Stimulated activated CD4-positive, alpha-beta T cell treated with anti-CD3 and anti-CD28 coated beads, Interleukin-2, amount 100 ng/mL, for 4 hours (primary cell): ENCODE results near the gene REST.
"Not testable (repeated sequence)": the region's sequence is repeated elsewhere in the genome, so short reads cannot be mapped to it uniquely, and the experiment has no call there.

Experiments
- DNase-seq: peaks from one replicate; pipeline ENCODE4 v3.0.0-alpha.2; 2020; ENCODE audit warnings: low read depth

REST gene

DNA sequence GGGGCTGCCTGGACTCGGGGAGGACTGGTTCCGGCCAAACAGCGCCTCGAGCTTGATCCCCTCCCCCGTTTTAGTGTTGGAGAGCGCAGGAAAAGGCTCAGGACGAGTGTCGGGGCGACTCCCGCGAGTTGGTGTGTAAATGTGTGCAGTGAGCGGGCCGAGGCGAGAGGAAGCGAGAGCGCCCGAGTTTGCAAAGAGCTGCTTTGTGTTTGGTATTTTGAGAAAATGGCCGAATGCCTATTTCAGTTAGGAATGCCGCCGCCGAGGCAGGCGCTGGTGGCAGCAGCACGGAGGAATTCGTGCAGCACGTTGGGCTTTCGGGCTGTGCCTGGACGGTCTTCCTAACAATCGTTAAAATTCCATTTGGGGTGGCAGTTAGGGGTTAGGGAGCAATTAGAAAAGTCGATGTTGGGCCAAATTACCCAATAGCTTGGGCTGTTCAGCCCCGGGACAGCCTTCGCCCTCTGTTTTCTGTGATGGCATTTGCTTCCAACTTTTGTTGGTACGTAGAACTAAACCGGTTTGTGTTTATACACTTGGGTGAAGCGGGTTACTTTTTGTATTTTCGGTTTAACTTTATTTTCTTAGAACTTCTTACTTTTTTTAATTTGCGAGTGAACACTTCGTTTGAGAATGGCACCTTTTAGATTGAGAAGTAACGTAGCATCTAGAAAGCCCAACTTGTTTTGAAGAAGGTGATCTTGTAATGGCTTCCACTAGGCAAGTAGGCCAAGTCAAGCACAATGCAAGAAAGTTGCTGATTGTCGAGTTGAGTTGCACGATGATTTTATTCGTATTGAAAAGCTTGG is 1.6 kb downstream of the REST start:
- no peak for DNase-seq

DNA sequence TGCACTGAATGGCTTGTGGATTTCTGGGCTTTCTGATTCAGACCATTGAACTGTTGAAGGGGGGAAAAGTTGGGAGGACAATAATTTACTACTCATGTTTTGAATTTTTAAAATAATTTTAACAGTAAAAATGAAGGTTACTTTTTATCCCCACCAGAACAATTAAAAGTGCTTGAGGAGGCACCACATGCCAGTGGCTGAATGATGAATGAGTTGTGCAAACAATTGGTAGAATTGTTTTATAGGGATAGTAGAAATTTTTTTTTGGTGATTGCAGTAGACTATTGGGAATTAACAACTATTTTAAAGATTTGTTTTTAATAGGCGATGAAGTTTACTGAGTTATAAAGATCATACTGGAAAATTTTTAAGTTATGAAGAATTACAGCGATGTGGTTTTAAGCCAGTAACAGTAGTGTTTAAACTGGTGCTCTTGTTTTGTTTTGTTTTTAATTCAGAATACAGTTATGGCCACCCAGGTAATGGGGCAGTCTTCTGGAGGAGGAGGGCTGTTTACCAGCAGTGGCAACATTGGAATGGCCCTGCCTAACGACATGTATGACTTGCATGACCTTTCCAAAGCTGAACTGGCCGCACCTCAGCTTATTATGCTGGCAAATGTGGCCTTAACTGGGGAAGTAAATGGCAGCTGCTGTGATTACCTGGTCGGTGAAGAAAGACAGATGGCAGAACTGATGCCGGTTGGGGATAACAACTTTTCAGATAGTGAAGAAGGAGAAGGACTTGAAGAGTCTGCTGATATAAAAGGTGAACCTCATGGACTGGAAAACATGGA is 2.7 kb downstream of the REST start:
- no peak for DNase-seq

GRCh38 chr4:56914336-56914735 is 6.6 kb downstream of the REST start:
- DNase-seq: no peak

GRCh38 chr4:56914977-56915376 is 7.3 kb downstream of the REST start:
- not testable (repeated sequence) for DNase-seq

DNA sequence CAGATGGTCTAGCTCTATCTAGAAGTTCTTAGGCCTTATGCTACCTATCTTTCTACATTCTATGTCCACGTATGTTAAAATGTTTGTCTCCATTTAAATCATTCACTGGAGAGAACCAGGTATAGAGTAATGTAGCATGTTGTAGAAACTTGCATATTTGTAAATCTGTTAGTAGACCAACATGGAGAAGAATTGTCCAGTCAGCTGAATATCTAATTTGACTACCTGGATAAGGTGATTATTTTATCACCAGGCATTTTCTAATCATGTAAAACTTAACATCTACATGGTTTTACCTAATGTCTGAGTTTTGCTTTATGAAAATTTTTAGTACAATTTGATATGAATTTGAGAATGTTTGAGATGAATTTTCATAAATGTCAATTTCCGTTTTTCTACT is 19.5 kb downstream of the REST start:
- DNase-seq: no peak

- DNase-seq: no peak
Observed at GRCh38 chr4:56930638-56931037, 22.9 kb downstream of the REST start.

DNA sequence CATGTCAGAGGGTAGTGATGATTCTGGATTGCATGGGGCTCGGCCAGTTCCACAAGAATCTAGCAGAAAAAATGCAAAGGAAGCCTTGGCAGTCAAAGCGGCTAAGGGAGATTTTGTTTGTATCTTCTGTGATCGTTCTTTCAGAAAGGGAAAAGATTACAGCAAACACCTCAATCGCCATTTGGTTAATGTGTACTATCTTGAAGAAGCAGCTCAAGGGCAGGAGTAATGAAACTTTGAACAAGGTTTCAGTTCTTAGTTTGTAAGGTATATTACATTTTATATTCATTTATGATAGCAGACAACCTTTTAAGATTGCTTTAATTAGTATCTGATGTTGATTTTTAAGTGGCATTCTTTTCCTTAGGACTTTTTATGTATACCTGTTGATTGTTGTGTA is 24.2 kb downstream of the REST start:
- no peak for DNase-seq

- no peak for DNase-seq
Observed at GRCh38 chr4:56937262-56937661, 29.6 kb downstream of the REST start.

DNA sequence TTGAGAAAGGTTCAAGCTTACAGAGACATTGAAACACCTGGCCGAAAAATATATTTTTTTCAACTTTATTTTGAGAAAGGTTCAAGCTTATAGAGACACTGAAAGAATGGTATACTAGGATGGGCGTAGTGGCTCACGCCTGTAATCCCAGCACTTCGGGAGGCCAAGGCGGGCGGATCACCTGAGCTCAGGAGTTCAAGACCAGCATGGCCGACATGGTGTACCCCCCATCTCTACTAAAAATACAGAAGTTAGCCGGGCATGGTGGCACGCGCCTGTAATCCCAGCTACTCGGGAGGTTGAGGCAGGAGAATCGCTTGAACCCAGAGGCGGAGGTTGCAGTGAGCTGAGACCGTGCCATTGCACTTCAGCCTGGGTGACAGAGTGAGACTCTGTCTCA is 32.1 kb downstream of the REST start:
- not testable (repeated sequence) for DNase-seq

- DNase-seq: no peak
Observed at GRCh38 chr4:56940403-56940802, 32.7 kb downstream of the REST start.

DNA sequence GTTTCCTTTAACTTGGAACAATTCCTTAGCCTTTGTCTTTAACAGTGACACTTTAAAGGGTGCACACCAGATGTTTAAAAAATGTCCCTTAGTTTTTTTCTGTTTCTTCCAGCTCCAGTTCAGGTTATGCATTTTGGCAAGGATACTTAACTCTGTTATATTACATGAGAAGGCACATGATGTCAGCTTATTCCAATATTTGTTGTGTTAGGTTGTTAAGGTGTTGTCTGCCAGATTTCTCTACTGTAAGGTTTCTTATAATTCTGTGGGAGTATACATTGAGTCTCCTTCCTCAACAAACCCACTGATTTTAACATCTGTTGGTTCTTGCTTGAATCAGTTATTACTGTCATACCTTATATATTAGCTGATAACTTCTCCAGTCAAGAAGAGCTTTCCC is 33.3 kb downstream of the REST start:
- DNase-seq: no peak

DNA sequence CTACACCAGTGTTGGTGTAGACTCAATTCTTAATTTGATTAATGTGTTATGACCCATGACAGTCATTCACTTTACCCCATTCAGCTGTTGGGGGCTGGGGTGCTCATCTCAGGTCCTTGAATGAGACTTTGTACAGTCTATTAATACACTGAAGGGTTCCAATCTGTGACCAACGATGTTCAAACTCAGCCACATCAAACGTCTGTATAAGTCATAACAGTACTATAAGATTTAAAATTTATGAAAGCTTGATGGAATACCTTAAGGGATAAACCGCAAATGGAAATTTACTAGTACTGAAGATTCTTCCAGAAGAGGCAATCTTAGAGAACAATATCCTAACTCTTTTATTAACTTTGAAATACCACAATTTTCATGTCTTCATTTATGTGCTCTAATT is 33.7 kb downstream of the REST start:
- no peak for DNase-seq

- DNase-seq: no peak
Observed at GRCh38 chr4:56953680-56954520, 46.2 kb downstream of the REST start.

- no peak for DNase-seq
Observed at GRCh38 chr4:56958111-56958517, 50.4 kb downstream of the REST start.

DNA sequence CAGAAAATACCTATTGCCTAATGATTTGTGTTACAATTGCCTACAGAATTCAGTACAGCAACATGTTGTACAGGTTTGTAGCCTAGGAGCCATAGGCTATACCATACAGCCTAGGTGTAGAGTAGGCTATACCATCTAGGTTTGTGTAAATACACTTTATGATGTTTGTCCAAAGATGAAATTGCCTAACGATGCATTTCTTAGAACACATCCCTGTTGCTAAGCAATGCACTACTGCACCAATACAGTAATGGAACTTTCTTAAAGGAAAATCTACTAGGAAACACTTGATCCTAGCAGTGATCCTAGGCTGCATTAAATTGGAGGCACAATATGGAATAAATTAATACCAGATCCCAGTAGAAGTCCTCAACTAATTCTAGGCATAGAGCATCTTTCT is 51.4 kb downstream of the REST start:
- DNase-seq: no peak

GRCh38 chr4:56961107-56961500 is 53.4 kb downstream of the REST start:
- no peak for DNase-seq

GRCh38 chr4:56971383-56971782 is 63.7 kb downstream of the REST start:
- DNase-seq: no peak

DNA sequence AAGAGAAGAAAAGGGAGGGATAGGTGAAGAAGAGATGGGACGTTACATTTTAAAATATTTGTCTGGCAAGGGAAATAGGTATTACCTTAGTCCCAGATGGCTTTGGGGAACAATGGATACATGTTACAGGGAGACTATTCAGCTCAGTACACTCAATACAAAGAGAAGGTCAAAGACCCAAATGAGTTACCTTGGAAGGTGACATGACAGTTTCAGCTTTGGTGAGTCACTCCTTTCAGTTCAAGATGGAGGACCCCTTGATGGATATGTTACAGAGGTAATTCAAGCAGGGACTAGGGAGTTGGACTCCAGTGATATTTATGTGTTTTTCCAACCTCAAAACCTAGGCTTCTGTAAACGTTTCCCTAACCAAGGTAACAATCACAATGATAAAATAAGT is 64.7 kb downstream of the REST start:
- DNase-seq: no peak

GRCh38 chr4:56972809-56973208 is 65.1 kb downstream of the REST start:
- DNase-seq: no peak

GRCh38 chr4:56973336-56973735 is 65.6 kb downstream of the REST start:
- no peak for DNase-seq

DNA sequence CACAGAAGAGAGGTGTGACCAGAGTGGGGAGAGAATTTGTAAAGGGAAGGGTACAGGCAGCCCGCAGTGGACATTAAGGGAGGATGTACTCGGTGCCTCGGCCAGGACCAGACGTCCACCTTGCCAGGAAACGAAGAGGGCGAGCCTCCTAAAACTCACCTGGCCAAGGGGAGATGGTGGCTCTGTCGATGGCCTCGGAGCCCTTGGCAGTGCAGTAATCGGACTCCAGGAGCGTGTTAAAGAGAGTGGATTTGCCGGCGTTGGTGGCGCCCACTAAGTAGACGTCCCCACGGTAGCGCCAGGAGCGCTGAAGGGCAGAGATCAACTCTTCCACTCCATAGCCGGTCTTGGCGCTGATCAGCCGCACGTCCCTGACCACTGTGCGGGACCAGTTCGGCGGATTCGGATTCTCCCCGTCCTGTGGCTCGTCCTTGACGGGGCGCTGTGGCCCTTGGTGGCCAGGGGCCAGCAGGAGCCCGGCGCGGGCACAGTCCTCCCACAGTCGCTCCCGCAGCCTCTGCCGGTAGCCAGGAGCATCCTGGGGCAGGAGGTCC is 68.7 kb downstream of the REST start:
- no peak for DNase-seq

- DNase-seq: peak; percentile 35
Observed at GRCh38 chr4:56976837-56977320, 69.2 kb downstream of the REST start.
